ENCODE results near the gene IRF2. TPM values are rescaled to one million over a fixed set of nuclear protein-coding genes. Genes with fewer than 3 reads are reported as not detected.

IRF2 gene
- total and polyA plus RNA-seq, 2 of the 8 experiments (the other 6 are each of a cell fraction or from before 2014, with no cell fraction given), result 13.8 to 17.0 TPM

DNA sequence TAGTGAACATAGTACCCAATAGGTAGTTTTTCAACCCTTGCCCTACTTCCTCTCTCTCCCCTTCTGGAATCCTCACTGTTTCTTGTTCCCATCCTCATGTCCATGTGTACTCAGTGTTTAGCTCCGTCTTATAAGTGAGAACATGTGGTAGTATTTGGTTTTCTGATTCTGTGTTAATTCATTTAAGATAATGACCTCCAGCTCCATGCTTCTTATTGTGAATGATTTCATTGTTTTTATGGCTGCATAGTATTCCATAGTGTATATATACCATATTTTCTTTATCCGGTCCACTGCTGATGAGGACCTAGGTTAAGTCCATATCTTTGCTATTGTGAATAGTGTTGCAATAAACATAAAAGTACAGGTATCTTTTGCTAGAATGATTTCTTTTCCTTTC is 31.0 kb downstream of the IRF2 start (continued):
- TF ChIP-seq, protein P1, sequence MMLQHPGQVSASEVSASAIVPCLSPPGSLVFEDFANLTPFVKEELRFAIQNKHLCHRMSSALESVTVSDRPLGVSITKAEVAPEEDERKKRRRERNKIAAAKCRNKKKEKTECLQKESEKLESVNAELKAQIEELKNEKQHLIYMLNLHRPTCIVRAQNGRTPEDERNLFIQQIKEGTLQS (IDR thresholded peaks at IDR 0.05; ENCODE audit: insufficient read depth, low read depth, low read length), result no peak
- TF ChIP-seq, protein P2, sequence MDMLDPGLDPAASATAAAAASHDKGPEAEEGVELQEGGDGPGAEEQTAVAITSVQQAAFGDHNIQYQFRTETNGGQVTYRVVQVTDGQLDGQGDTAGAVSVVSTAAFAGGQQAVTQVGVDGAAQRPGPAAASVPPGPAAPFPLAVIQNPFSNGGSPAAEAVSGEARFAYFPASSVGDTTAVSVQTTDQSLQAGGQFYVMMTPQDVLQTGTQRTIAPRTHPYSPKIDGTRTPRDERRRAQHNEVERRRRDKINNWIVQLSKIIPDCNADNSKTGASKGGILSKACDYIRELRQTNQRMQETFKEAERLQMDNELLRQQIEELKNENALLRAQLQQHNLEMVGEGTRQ (IDR thresholded peaks at IDR 0.05; ENCODE audit: low read length), result no peak
- TF ChIP-seq RNF2 (IDR thresholded peaks at IDR 0.05; ENCODE audit: borderline replicate concordance, low read depth, low read length, missing control alignments, poor library complexity, severe bottlenecking) (no peak), POLR2A (IDR thresholded peaks at IDR 0.05; ENCODE audit: control extremely low read depth in 1 of 2, low read depth in 2 of 2, low read length in 2 of 2) (no peak)
- TF ChIP-seq, protein P3, sequence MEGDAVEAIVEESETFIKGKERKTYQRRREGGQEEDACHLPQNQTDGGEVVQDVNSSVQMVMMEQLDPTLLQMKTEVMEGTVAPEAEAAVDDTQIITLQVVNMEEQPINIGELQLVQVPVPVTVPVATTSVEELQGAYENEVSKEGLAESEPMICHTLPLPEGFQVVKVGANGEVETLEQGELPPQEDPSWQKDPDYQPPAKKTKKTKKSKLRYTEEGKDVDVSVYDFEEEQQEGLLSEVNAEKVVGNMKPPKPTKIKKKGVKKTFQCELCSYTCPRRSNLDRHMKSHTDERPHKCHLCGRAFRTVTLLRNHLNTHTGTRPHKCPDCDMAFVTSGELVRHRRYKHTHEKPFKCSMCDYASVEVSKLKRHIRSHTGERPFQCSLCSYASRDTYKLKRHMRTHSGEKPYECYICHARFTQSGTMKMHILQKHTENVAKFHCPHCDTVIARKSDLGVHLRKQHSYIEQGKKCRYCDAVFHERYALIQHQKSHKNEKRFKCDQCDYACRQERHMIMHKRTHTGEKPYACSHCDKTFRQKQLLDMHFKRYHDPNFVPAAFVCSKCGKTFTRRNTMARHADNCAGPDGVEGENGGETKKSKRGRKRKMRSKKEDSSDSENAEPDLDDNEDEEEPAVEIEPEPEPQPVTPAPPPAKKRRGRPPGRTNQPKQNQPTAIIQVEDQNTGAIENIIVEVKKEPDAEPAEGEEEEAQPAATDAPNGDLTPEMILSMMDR (IDR thresholded peaks at IDR 0.05; ENCODE audit: control extremely low read depth in 1 of 3, insufficient read depth in 1 of 3, low read depth in 1 of 3, low read length in 3 of 3), result no peak
